HepG2 (cell line): Measurements from ENCODE around the gene PDGFRB. TPM values are rescaled to one million over a fixed set of nuclear protein-coding genes. Genes with fewer than 3 reads are reported as not detected.

Source experiments
- ATAC-seq: fragments of 200-7000 bp; cut with Tn5 transposase; 3 replicates; pipeline ENCODE4 v1.9.1; 2020; ENCODE audit warnings: mild to moderate bottlenecking, moderate library complexity
- BruUV-seq: library from RNA; stranded (reverse); fragments of 400-500 nt; replicated peaks from 2 replicates; lab custom pipeline; 2021; lab: Mats Ljungman, UMichigan
- CTCF ChIA-PET: fragments of 300-600 bp; formaldehyde crosslinking; extraction: SDS; loops from one replicate; lab custom pipeline; 2021; ENCODE audit warnings: low total read pairs, inconsistent platforms, low intra/inter-chr PET ratio; lab: Yijun Ruan, JAX
- POLR2A ChIA-PET: fragments of 350-600 bp; sonication (Branson Sonifier 250); formaldehyde crosslinking; loops from one replicate; lab custom pipeline; 2020; ENCODE audit warnings: antibody characterized with exemption, inconsistent platforms; lab: Yijun Ruan, JAX
- DNase-seq: peaks from one replicate; pipeline ENCODE4 v3.0.0-alpha.2; 2015; ENCODE audit warnings: low spot score
- FAIRE-seq: peaks from 3 replicates; lab custom pipeline; 2011; peaks lifted over from hg19 to GRCh38; lab: Jason Lieb, UNC
- H2AFZ ChIP-seq: one replicate; pipeline ENCODE4 v1.6.1; 2011; ENCODE audit warnings: low read length, inconsistent platforms
- H3K27ac ChIP-seq: fragments of 300-600 bp; 3 replicates; pipeline ENCODE4 v1.8.0; 2011; ENCODE audit warnings: mixed run types, mild to moderate bottlenecking, mixed read lengths, low read length, inconsistent platforms; ENCODE audit not compliant: insufficient read depth; ENCODE audit errors: extremely low read length
- H3K27me3 ChIP-seq, 2 experiments: fragments of 200-600 bp in 1 of 2; 2 replicates in 1 of 2; 3 replicates in 1 of 2; pipeline versions ENCODE4 v1.6.0 to v1.8.0; 2011; ENCODE audit warnings: low read length in 2 of 2, mild to moderate bottlenecking in 2 of 2, moderate library complexity in 2 of 2, inconsistent platforms in 1 of 2; ENCODE audit not compliant: insufficient read depth in 2 of 2, control insufficient read depth in 1 of 2
- H3K36me3 ChIP-seq, 2 experiments: fragments of 200-600 bp in 1 of 2; replicated peaks in 1 of 2; 2 replicates in 1 of 2; 3 replicates in 1 of 2; pipeline versions ENCODE4 v1.5.1 to v1.8.0; 2011; ENCODE audit warnings: low read length in 2 of 2, inconsistent platforms in 1 of 2; ENCODE audit not compliant: insufficient read depth in 2 of 2, control insufficient read depth in 1 of 2
- H3K4me1 ChIP-seq: 2 replicates; pipeline ENCODE4 v1.5.1; 2012; ENCODE audit warnings: low read length, inconsistent platforms; ENCODE audit not compliant: insufficient read depth
- H3K4me2 ChIP-seq: 2 replicates; pipeline ENCODE4 v1.6.0; 2011; ENCODE audit warnings: low read depth, low read length, inconsistent platforms
- H3K4me3 ChIP-seq, 3 experiments: fragments of 200-600 bp in 1 of 3; sonication (generic), shearing (Covaris generic) in 1 of 3; replicated peaks in 1 of 3; 2 replicates each; pipeline ENCODE4 v1.5.1; 2011 to 2016; ENCODE audit warnings: low read length in 3 of 3, inconsistent platforms in 2 of 3, low read depth in 2 of 3, mild to moderate bottlenecking in 2 of 3, control low read depth in 1 of 3, mixed read lengths in 1 of 3; ENCODE audit not compliant: insufficient read depth in 1 of 3
- H3K79me2 ChIP-seq: one replicate; pipeline ENCODE4 v1.6.1; 2011; ENCODE audit warnings: low read length, inconsistent platforms; ENCODE audit not compliant: insufficient read depth
- H3K9ac ChIP-seq: 2 replicates; pipeline ENCODE4 v1.6.0; 2011; ENCODE audit warnings: mild to moderate bottlenecking, low read depth, low read length, inconsistent platforms; ENCODE audit not compliant: insufficient read depth
- H3K9me3 ChIP-seq: 2 replicates; pipeline ENCODE4 v1.5.1; 2012; ENCODE audit warnings: mild to moderate bottlenecking, low read length
- H4K20me1 ChIP-seq: 2 replicates; pipeline ENCODE4 v1.6.0; 2011; ENCODE audit warnings: inconsistent platforms, mild to moderate bottlenecking, low read length, moderate library complexity; ENCODE audit not compliant: insufficient read depth
- ADNP ChIP-seq: sonication (generic); formaldehyde crosslinking; IDR thresholded peaks from 2 replicates; pipeline ENCODE4 v1.4.0; 2020; ENCODE audit warnings: missing genetic modification reagents
- ATF5 ChIP-seq: sonication (generic); formaldehyde crosslinking; IDR thresholded peaks from 2 replicates; pipeline ENCODE4 v1.4.0; 2020; ENCODE audit warnings: mild to moderate bottlenecking, low read depth, missing genetic modification reagents
- CAMTA2 ChIP-seq: sonication (generic); formaldehyde crosslinking; IDR thresholded peaks from 2 replicates; pipeline ENCODE4 v1.4.0; 2020; ENCODE audit warnings: mild to moderate bottlenecking, missing genetic modification reagents, borderline replicate concordance
- SMYD3 ChIP-seq: sonication (generic); formaldehyde crosslinking; IDR thresholded peaks from 2 replicates; pipeline ENCODE4 v1.8.1; 2023; ENCODE audit warnings: mild to moderate bottlenecking, missing genetic modification reagents
- SOX6 ChIP-seq, 2 experiments: fragments of 450-650 bp in 1 of 2; sonication (generic) in 1 of 2; formaldehyde crosslinking in 1 of 2; IDR thresholded peaks; 2 replicates each; pipeline versions ENCODE4 v1.4.0 to v1.6.1; 2017 to 2020; ENCODE audit warnings: antibody characterized with exemption in 1 of 2, mild to moderate bottlenecking in 1 of 2, missing genetic modification reagents in 1 of 2
- TFE3 ChIP-seq: IDR thresholded peaks from 2 replicates; pipeline ENCODE4 v1.6.1; 2016
- ZNF530 ChIP-seq: sonication (generic); formaldehyde crosslinking; IDR thresholded peaks from 2 replicates; pipeline ENCODE4 v1.5.0; 2020; ENCODE audit warnings: low read depth, mild to moderate bottlenecking, missing genetic modification reagents
- ZNF768 ChIP-seq: sonication (generic); formaldehyde crosslinking; IDR thresholded peaks from 2 replicates; pipeline ENCODE4 v1.4.0; 2020; ENCODE audit warnings: missing genetic modification reagents
- ZNF782 ChIP-seq: sonication (generic); formaldehyde crosslinking; IDR thresholded peaks from 2 replicates; pipeline ENCODE4 v1.4.0; 2020; ENCODE audit warnings: missing genetic modification reagents, mild to moderate bottlenecking, borderline replicate concordance
- ZNF878 ChIP-seq: sonication (generic); formaldehyde crosslinking; IDR thresholded peaks from 2 replicates; pipeline ENCODE4 v1.8.1; 2023; ENCODE audit warnings: mild to moderate bottlenecking, missing genetic modification reagents, moderate library complexity
- WGBS: methylation state at CpG from one replicate; pipeline ENCODE4 v1.1.6; 2017; ENCODE audit warnings: low lambda C conversion rate; 5-methylcytosine and 5-hydroxymethylcytosine counted together
- in situ Hi-C: cut with HindIII; loops from 2 replicates; pipeline ENCODE4 v1.10.0; 2017; ENCODE audit warnings: low pct_unique_long_range_greater_than_20kb; ENCODE audit not compliant: extremely low pct_ligation_motif_present
- intact Hi-C: fragments of 100-400 bp; cut with micrococcal nuclease; formaldehyde crosslinking; loops from one replicate; pipeline ENCODE4 v1.10.0; 2022; ENCODE audit not compliant: unreplicated experiment
- polyA plus RNA-seq, 8 experiments: library from polyadenylated mRNA; depleted of rRNA in 3 of 8; stranded (reverse) in 7 of 8; unstranded in 1 of 8; fragments of >200 nt; fragmentation: Illumina TruSeq in 4 of 8; extraction: Trizol in 4 of 8; gene quantifications; 2 replicates each; pipeline versions ENCODE4 v1.2.1 to v1.2.3, GENCODE V29; 2011 to 2016; ENCODE audit warnings: low read depth in 4 of 8, missing spikeins in 1 of 8, mixed read lengths in 1 of 8; ENCODE audit not compliant: insufficient read depth in 1 of 8
- total RNA-seq, 5 experiments: library from RNA; depleted of rRNA; stranded (reverse); fragments of >200 nt; fragmentation: Illumina TruSeq; extraction: Trizol; gene quantifications; 2 replicates each; pipeline ENCODE4 v1.2.3, GENCODE V29; 2016; ENCODE audit warnings: low read depth in 1 of 5
- TF ChIP-seq, protein P1 (sequence below): sonication (generic); formaldehyde crosslinking; conservative IDR thresholded peaks from 2 replicates; pipeline ENCODE4 v1.4.0; 2020; ENCODE audit warnings: missing genetic modification reagents
- TF ChIP-seq, protein P2 (sequence below): sonication (generic); formaldehyde crosslinking; IDR thresholded peaks from 2 replicates; pipeline ENCODE4 v1.9.0; 2021; ENCODE audit warnings: mild to moderate bottlenecking, missing genetic modification reagents

PDGFRB gene
- total and polyA plus RNA-seq, 2 of the 13 experiments (the other 11 are each of a cell fraction or from before 2014, with no cell fraction given): 4.0 to 21.0 TPM

DNA sequence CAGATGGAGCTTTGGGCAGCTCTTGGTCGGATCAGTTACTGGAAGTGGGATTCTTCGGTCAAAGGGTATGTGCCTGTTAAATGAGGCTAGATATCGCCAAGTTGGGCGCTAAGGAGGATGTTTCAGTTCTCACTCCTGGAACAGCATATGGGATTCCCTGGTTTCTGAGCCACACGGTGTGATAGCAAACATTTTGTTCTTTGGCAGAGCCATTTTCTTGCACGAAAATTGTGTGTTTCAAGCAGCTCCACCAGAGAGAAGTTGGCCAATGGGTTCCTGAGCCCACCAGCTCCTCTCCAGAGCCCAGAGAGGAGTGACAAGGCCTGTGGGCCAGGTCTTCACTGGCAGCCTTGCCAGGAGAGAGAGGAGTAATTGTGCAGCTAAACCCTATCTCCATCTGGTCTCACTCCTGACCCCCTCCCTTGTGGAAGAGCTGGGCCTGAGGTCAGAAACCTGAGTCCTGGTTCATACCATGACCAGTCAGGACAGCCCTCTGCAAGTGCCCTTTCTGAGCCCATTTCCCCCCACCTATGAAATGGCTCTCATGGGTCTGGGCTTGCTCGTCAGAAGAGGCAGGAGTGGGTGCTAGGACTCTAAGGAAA is 23.5 kb upstream of the PDGFRB start:
- 48% methylated on average over 6 of the region's 7 CpGs for WGBS
- no peaks in the 10 kb centered on the region for H4K20me1 ChIP-seq
- FAIRE-seq: no peak
- H3K9ac ChIP-seq: no peak overlapping the region
- peaks cover 14% of the 10 kb centered on the region for H3K4me1 ChIP-seq
- no peaks in the 10 kb centered on the region for H3K9me3 ChIP-seq
- no peaks in the 10 kb centered on the region for H3K36me3 ChIP-seq
- no peak overlapping the region for H2AFZ ChIP-seq
- DNase-seq: no peak
- H3K4me2 ChIP-seq: no peak overlapping the region
- ChIA-PET CTCF (no interaction called here), POLR2A (interaction anchor here (1.5 kb wide), 1 partner anchor 42 kb away, joined by 3 read pairs; no protein-coding TSS in a partner anchor)
- in situ Hi-C loops (loop anchor here (5.0 kb wide), 1 partner anchor 52 kb away; no protein-coding TSS in a partner anchor), intact Hi-C loops (no loop called here)
- H3K27ac ChIP-seq: no peak overlapping the region
- H3K4me3 ChIP-seq: no peak overlapping the region
- ATAC-seq: no peak
- peaks cover 4 to 13% of the 10 kb centered on the region in 2 experiments; a peak in 4 of 5 replicates for H3K27me3 ChIP-seq
- no peaks in the 10 kb centered on the region for H3K79me2 ChIP-seq
- BruUV-seq: no TSS peak
- TF ChIP-seq TFE3 (CRISPR knock-in tag) (no peak), CAMTA2 (no peak), ZNF878 (CRISPR knock-in tag) (no peak), ADNP (no peak), ZNF768 (no peak), SMYD3 (CRISPR knock-in tag) (no peak), SOX6 (IDR thresholded peaks at IDR 0.05) (no peak), SOX6 (CRISPR knock-in tag; IDR thresholded peaks at IDR 0.05) (no peak), ATF5 (CRISPR knock-in tag) (no peak), ZNF782 (CRISPR knock-in tag) (no peak), ZNF530 (CRISPR knock-in tag) (no peak)
- TF ChIP-seq, protein P1, sequence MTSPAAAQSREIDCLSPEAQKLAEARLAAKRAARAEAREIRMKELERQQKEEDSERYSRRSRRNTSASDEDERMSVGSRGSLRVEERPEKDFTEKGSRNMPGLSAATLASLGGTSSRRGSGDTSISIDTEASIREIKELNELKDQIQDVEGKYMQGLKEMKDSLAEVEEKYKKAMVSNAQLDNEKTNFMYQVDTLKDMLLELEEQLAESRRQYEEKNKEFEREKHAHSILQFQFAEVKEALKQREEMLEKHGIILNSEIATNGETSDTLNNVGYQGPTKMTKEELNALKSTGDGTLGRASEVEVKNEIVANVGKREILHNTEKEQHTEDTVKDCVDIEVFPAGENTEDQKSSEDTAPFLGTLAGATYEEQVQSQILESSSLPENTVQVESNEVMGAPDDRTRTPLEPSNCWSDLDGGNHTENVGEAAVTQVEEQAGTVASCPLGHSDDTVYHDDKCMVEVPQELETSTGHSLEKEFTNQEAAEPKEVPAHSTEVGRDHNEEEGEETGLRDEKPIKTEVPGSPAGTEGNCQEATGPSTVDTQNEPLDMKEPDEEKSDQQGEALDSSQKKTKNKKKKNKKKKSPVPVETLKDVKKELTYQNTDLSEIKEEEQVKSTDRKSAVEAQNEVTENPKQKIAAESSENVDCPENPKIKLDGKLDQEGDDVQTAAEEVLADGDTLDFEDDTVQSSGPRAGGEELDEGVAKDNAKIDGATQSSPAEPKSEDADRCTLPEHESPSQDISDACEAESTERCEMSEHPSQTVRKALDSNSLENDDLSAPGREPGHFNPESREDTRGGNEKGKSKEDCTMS (CRISPR knock-in tag): no peak
- TF ChIP-seq, protein P2, sequence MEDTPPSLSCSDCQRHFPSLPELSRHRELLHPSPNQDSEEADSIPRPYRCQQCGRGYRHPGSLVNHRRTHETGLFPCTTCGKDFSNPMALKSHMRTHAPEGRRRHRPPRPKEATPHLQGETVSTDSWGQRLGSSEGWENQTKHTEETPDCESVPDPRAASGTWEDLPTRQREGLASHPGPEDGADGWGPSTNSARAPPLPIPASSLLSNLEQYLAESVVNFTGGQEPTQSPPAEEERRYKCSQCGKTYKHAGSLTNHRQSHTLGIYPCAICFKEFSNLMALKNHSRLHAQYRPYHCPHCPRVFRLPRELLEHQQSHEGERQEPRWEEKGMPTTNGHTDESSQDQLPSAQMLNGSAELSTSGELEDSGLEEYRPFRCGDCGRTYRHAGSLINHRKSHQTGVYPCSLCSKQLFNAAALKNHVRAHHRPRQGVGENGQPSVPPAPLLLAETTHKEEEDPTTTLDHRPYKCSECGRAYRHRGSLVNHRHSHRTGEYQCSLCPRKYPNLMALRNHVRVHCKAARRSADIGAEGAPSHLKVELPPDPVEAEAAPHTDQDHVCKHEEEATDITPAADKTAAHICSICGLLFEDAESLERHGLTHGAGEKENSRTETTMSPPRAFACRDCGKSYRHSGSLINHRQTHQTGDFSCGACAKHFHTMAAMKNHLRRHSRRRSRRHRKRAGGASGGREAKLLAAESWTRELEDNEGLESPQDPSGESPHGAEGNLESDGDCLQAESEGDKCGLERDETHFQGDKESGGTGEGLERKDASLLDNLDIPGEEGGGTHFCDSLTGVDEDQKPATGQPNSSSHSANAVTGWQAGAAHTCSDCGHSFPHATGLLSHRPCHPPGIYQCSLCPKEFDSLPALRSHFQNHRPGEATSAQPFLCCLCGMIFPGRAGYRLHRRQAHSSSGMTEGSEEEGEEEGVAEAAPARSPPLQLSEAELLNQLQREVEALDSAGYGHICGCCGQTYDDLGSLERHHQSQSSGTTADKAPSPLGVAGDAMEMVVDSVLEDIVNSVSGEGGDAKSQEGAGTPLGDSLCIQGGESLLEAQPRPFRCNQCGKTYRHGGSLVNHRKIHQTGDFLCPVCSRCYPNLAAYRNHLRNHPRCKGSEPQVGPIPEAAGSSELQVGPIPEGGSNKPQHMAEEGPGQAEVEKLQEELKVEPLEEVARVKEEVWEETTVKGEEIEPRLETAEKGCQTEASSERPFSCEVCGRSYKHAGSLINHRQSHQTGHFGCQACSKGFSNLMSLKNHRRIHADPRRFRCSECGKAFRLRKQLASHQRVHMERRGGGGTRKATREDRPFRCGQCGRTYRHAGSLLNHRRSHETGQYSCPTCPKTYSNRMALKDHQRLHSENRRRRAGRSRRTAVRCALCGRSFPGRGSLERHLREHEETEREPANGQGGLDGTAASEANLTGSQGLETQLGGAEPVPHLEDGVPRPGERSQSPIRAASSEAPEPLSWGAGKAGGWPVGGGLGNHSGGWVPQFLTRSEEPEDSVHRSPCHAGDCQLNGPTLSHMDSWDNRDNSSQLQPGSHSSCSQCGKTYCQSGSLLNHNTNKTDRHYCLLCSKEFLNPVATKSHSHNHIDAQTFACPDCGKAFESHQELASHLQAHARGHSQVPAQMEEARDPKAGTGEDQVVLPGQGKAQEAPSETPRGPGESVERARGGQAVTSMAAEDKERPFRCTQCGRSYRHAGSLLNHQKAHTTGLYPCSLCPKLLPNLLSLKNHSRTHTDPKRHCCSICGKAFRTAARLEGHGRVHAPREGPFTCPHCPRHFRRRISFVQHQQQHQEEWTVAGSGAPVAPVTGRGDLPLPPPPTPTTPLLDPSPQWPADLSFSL (CRISPR knock-in tag): no peak
